Activated naive CD4-positive, alpha-beta T cell treated with anti-CD3 and anti-CD28 coated beads for 36 hours (primary cell): Measurements from ENCODE around the gene SEMA3A. TPM values are rescaled to one million over a fixed set of nuclear protein-coding genes. Genes with fewer than 3 reads are reported as not detected.
"Not testable (repeated sequence)": the region's sequence is repeated elsewhere in the genome, so short reads cannot be mapped to it uniquely, and the experiment has no call there.

ENCODE experiments used
- CTCF ChIA-PET: fragments of 350-600 bp; sonication (Branson Sonifier 250); formaldehyde crosslinking; loops from one replicate; lab custom pipeline; 2021; ENCODE audit warnings: antibody characterized with exemption; lab: Charles Lee
- DNase-seq: peaks from one replicate; pipeline ENCODE4 v3.0.0-alpha.2; 2020
- H3K27ac Mint-ChIP-seq: one replicate; pipeline ENCODE4 v1.8.0; 2021; ENCODE audit warnings: mild to moderate bottlenecking, mixed read lengths
- H3K27me3 Mint-ChIP-seq: one replicate; pipeline ENCODE4 v1.8.0; 2021; ENCODE audit warnings: low read depth, mixed read lengths
- H3K36me3 Mint-ChIP-seq: one replicate; pipeline ENCODE4 v1.8.0; 2021; ENCODE audit warnings: low read depth, mixed read lengths
- H3K4me1 Mint-ChIP-seq: one replicate; pipeline ENCODE4 v1.8.0; 2021; ENCODE audit warnings: low read depth, mixed read lengths
- H3K4me3 Mint-ChIP-seq: one replicate; pipeline ENCODE4 v1.8.0; 2021; ENCODE audit warnings: mild to moderate bottlenecking, moderate library complexity, mixed read lengths
- H3K9me3 Mint-ChIP-seq: one replicate; pipeline ENCODE4 v1.8.0; 2021; ENCODE audit warnings: mixed read lengths
- intact Hi-C: fragments of 100-400 bp; cut with micrococcal nuclease; formaldehyde crosslinking; loops from one replicate; pipeline ENCODE4 v1.15.1; 2023
- total RNA-seq, 2 experiments: library from RNA; stranded (reverse); gene quantifications; one replicate each; pipeline ENCODE4 v1.2.3, GENCODE V29; 2021

SEMA3A gene
- total RNA-seq, 2 experiments from 2014 or later = 2.7 to 3.0 TPM

DNA sequence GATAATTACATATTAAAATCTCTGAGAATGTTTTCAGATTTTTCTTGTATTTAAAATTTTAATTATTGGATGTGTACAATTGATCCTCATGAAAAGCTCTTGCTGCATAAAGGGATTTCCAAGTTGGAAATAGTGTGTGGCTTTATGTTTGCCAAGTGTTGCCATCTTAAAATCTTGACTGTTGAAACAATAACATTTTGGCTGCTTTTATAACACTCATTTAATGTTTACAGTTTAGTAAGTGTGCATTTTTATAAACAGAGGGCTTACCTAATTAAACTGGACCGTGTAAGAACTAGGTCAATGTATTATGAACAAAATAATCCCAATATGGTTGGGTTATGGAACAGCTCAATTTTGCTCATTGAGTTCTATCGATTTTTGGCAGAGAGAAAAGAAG lies 23.9 kb downstream of the SEMA3A start:
- no peak overlapping the region for H3K27ac Mint-ChIP-seq
- H3K4me1 Mint-ChIP-seq = no peaks in the 10 kb centered on the region
- no peak overlapping the region for H3K4me3 Mint-ChIP-seq
- H3K27me3 Mint-ChIP-seq = no peaks in the 10 kb centered on the region
- DNase-seq = no peak
- H3K9me3 Mint-ChIP-seq = no peaks in the 10 kb centered on the region
- CTCF ChIA-PET = no interaction called here
- intact Hi-C loops = no loop called here
- H3K36me3 Mint-ChIP-seq = no peaks in the 10 kb centered on the region

DNA sequence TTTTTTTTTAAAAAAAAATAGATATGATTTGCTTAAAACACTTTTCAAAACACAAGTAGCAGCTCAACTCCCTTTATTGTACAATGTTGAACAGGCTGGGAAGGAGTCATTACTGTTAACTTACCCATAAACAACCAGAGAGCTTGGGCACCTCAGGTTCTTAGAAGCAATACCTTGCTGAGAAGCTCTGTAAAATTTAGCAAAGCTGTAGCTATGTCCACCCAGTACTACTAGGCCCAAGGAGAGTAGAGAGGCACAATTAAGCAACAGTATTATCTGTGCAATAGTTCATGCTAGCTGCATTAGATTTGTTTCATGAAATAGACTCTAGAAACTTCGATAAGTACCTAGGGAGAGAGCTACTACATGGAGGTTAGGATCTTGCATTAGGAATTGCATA lies 32.0 kb downstream of the SEMA3A start:
- Mint-ChIP-seq H3K27me3 (no peaks in the 10 kb centered on the region), H3K4me1 (no peaks in the 10 kb centered on the region), H3K27ac (no peak overlapping the region), H3K36me3 (no peaks in the 10 kb centered on the region), H3K4me3 (no peak overlapping the region), H3K9me3 (no peaks in the 10 kb centered on the region)
- no peak for DNase-seq
- intact Hi-C loops = no loop called here
- CTCF ChIA-PET = no interaction called here

DNA sequence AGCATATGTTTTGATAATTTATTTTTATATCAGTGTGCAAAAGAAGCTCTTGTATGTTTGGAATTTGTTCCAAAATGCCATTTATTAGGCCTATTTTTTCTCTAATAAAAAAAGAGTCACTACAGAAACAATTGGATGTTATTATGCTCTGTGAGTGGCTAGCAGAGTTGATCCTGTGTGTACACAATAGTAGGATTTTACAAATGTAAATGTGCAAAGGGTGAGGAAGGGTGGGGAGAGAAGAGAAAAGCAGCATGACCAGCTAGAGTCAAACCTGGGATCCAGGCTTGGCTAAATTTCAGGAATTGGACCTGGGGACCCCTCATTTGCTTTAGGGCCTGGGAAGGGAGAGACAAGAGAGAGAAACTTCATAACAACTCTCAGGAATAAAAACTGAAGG lies 32.5 kb downstream of the SEMA3A start:
- CTCF ChIA-PET = no interaction called here
- Mint-ChIP-seq H3K36me3 (no peaks in the 10 kb centered on the region), H3K27ac (no peak overlapping the region), H3K27me3 (no peaks in the 10 kb centered on the region), H3K4me1 (no peaks in the 10 kb centered on the region), H3K9me3 (no peaks in the 10 kb centered on the region), H3K4me3 (no peak overlapping the region)
- intact Hi-C loops = no loop called here
- DNase-seq = no peak

DNA sequence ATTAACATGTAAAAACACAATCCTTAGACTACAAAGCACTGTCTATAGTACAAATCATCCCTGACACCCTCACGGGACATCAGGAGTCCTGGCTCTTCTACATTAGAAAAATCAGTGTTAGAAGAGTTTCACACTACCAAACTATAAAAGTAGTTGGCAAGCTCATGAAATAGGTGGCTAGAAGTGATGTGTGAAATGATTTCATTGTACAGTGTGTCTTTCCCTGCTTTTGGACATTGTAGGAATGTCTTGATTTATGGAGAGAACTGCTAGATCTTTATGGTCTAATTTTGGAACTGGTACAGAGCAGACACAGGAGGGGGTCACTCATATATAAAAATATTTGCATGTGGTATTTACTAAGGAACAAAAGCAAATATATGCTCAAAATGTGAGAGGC lies 33.2 kb downstream of the SEMA3A start:
- CTCF ChIA-PET = interaction anchor here (0.6 kb wide), 1 partner anchor 151 kb away, joined by 3 read pairs; no protein-coding TSS in a partner anchor
- Mint-ChIP-seq H3K27me3 (no peaks in the 10 kb centered on the region), H3K27ac (no peak overlapping the region), H3K9me3 (no peaks in the 10 kb centered on the region), H3K36me3 (no peaks in the 10 kb centered on the region), H3K4me3 (no peak overlapping the region), H3K4me1 (no peaks in the 10 kb centered on the region)
- DNase-seq = no peak
- intact Hi-C loops = no loop called here

DNA sequence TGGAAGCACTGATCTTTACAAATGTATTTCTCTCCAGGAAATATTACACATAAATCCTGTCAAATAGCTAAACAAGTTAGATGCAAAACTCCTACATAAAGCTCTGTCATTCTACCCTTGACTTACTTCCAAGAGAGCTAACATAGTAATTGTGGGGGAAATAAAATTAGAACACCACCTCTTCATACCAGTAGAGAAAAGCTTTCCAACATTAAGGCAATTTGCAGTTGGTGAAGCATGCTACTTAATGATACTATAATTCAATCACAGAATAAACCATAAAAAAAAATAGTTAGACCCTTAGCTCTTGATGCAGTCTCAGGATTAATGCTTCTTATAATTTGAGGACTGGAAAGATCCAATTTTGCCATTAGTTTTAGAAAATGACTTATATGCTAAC lies 35.2 kb downstream of the SEMA3A start:
- Mint-ChIP-seq H3K4me3 (no peak overlapping the region), H3K27ac (no peak overlapping the region), H3K4me1 (no peaks in the 10 kb centered on the region), H3K27me3 (no peaks in the 10 kb centered on the region), H3K36me3 (no peaks in the 10 kb centered on the region), H3K9me3 (no peaks in the 10 kb centered on the region)
- intact Hi-C loops = no loop called here
- CTCF ChIA-PET = no interaction called here
- DNase-seq = no peak

DNA sequence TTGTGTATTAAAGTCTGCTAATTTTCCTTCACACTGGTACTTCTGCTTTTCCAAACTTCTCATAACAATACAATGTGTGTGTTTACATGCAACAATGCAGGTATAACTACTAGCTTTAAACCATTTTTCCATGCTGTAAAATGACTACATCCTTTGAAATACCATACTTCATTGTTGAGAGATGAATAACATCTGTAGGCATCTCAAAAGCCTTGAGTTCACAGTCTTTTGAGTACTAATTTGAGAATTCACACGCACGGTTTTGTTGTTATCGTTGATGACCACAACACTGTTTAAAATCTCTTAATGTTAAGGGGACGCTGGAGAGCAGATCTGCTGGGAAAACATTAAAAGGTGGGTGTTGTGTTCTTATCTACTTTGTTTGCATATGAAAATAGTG lies 37.4 kb downstream of the SEMA3A start:
- no peaks in the 10 kb centered on the region for H3K4me1 Mint-ChIP-seq
- intact Hi-C loops = no loop called here
- no peaks in the 10 kb centered on the region for H3K36me3 Mint-ChIP-seq
- no peak overlapping the region for H3K4me3 Mint-ChIP-seq
- H3K27ac Mint-ChIP-seq = no peak overlapping the region
- CTCF ChIA-PET = no interaction called here
- H3K27me3 Mint-ChIP-seq = no peaks in the 10 kb centered on the region
- no peak for DNase-seq
- no peaks in the 10 kb centered on the region for H3K9me3 Mint-ChIP-seq

DNA sequence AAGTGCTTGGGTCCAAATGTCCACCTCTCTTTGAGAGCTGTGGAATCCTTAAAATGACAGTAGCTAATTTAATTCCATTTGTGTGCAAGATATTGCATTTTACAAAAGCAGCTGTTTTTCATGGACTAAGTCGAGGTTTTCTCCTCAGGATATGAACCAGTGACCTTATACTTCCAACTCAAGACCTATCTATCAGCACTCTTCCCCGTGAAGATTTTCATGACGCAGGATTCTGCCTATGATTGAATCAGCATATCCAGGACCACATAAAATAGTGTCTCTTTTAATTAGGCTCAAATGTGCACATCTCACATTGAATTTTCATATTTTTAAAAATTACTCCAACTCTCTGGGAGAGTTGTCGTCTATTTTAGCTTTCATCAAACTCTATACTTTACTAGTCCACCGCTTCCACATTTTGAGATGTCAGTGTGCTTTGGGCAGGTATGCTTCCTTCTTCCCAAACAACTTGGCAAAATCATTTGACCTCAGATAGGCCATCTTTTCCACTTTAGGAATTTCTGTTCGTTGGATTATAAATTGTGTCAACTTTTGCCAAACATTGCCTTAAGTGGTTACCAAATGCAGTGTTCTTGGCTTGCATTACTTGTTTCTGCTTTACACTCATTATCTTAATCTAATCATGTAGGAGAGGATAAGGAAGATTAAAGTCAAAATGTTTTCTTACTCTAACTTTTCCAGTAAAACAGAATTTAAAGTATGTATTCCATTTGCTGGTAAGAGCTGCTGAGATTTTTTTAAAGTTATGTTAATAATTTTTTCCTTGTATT lies 39.4 kb downstream of the SEMA3A start:
- H3K36me3 Mint-ChIP-seq = no peaks in the 10 kb centered on the region

DNA sequence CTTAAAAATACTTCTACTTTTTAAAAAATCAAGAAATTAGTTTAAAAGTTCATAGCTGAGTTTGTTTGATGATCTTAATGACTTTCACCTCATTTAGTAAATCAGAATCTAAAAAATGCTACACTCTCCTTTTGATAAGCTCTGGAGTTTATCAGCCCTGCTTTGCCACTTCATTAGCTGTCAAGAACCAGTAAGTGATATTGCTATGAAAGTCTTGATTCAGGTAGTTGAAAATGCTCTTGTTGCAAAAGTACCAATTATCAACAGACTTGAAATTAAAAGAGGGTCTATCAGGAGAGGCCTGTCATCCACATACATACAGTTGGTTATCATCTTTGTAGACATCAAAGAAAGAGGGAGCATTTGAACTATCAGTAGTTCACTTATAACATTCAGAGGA lies 41.6 kb downstream of the SEMA3A start:
- Mint-ChIP-seq H3K36me3 (no peaks in the 10 kb centered on the region), H3K4me3 (no peak overlapping the region), H3K27ac (no peak overlapping the region), H3K9me3 (no peaks in the 10 kb centered on the region), H3K27me3 (no peaks in the 10 kb centered on the region), H3K4me1 (no peaks in the 10 kb centered on the region)
- intact Hi-C loops = no loop called here
- no peak for DNase-seq
- CTCF ChIA-PET = no interaction called here

More for the DNA sequence above, 39.4 kb downstream of the SEMA3A start:
- Mint-ChIP-seq H3K4me1 (no peaks in the 10 kb centered on the region), H3K27me3 (no peaks in the 10 kb centered on the region), H3K9me3 (no peaks in the 10 kb centered on the region), H3K4me3 (no peak overlapping the region), H3K27ac (no peak overlapping the region)
- CTCF ChIA-PET = no interaction called here
- DNase-seq = no peak
- intact Hi-C loops = no loop called here

DNA sequence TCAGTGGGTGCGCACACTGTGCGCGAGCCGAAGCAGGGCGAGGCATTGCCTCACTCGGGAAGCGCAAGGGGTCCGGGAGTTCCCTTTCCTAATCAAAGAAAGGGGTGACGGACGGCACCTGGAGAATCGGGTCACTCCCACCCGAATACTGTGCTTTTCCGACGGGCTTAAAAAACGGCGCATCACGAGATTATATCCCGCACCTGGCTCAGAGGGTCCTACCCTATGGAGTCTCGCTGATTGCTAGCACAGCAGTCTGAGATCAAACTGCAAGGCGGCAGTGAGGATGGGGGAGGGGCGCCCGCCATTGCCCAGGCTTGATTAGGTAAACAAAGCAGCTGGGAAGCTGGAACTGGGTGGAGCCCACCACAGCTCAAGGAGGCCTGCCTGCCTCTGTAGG lies 44.2 kb downstream of the SEMA3A start:
- DNase-seq, H3K4me3 Mint-ChIP-seq, H3K27ac Mint-ChIP-seq, CTCF ChIA-PET, H3K36me3 Mint-ChIP-seq, intact Hi-C loops, H3K27me3 Mint-ChIP-seq, H3K9me3 Mint-ChIP-seq, H3K4me1 Mint-ChIP-seq: not testable (repeated sequence)

DNA sequence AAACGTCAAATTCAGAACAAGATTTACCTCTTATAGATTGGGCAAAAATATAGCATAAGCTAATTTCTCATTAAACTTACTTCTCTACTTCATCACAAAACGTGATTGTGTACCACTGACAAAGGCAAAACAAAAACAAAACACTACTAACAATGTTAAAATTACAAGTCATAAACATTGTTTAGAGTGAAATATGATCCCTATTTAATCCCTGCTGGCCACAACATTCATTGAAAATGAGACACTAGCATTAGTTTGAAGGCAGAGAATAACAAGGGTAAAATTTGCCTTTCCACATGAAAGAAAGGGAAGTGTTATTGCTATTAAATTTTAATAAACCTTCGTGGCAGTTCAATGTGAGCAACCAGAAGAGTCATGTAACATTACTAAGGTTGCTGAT lies 45.0 kb downstream of the SEMA3A start:
- Mint-ChIP-seq H3K4me1 (no peaks in the 10 kb centered on the region), H3K4me3 (no peak overlapping the region), H3K27ac (no peak overlapping the region), H3K9me3 (no peaks in the 10 kb centered on the region), H3K27me3 (no peaks in the 10 kb centered on the region), H3K36me3 (no peaks in the 10 kb centered on the region)
- no peak for DNase-seq
- CTCF ChIA-PET = interaction anchor here (0.5 kb wide), 1 partner anchor 111 kb away, joined by 3 read pairs; no protein-coding TSS in a partner anchor
- intact Hi-C loops = no loop called here

DNA sequence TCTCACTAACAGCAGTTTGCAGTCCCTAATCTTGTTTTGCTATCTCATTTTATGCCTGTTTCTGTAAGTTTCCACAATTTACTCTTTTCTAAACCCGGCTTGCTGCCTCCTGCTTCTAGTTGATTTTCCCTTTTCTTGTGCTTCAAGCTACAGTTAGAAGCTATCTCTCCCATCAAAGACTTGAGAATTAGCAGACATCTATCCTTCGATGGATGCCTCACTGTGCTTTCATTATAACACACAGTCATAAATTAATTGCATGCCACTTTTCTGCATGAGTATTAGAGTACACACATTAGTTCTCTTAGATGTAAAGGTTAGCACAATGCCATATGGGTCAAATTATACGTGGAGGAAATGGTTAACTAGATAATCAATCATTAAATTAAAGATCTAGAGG lies 48.7 kb downstream of the SEMA3A start:
- no peak overlapping the region for H3K4me3 Mint-ChIP-seq
- no peaks in the 10 kb centered on the region for H3K4me1 Mint-ChIP-seq
- H3K27me3 Mint-ChIP-seq = no peaks in the 10 kb centered on the region
- CTCF ChIA-PET = no interaction called here
- DNase-seq = no peak
- no peaks in the 10 kb centered on the region for H3K36me3 Mint-ChIP-seq
- no peaks in the 10 kb centered on the region for H3K9me3 Mint-ChIP-seq
- intact Hi-C loops = no loop called here
- no peak overlapping the region for H3K27ac Mint-ChIP-seq

DNA sequence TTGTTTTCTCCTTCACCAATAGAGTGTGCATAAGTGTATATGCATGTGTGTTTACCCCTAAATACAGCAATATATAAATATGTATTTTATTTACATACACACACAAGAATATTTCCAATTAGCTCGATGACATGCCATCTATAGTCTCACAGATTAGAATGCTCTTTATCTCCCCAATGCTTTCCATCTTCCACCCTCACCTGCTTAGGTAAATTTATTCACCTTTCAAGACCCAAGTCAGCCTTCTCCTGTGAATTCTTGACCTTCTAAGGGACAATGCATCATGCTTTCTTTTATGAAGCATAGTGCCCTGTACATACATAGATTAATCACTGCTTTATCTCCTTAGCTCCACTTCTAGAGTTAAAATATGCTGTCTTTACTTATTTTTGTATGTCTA lies 49.7 kb downstream of the SEMA3A start:
- intact Hi-C loops = no loop called here
- no peak for DNase-seq
- H3K36me3 Mint-ChIP-seq = no peaks in the 10 kb centered on the region
- no peak overlapping the region for H3K27ac Mint-ChIP-seq
- H3K4me1 Mint-ChIP-seq = no peaks in the 10 kb centered on the region
- no peaks in the 10 kb centered on the region for H3K27me3 Mint-ChIP-seq
- H3K4me3 Mint-ChIP-seq = no peak overlapping the region
- CTCF ChIA-PET = interaction anchor here (1.0 kb wide), 1 partner anchor 8 kb away, joined by 3 read pairs; no protein-coding TSS in a partner anchor
- no peaks in the 10 kb centered on the region for H3K9me3 Mint-ChIP-seq

DNA sequence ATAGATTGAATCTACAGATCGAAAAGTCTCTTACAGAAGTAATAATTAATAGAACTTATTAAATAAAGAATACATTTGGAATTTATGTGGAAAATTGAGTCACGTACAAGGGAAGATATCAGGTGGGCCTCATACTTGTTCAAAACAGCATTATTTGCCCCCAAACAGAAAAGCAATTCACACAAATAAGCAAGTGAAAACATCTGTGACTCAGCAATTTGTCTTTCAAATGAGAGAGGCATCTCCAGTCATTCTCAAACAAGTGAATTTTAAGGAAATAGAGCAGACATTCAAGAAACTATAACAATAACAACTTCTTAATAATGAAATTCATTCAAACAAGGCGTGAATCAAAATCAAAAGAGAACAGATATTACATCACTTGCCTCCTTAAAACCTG lies 50.1 kb downstream of the SEMA3A start:
- no peaks in the 10 kb centered on the region for H3K4me1 Mint-ChIP-seq
- no peak overlapping the region for H3K4me3 Mint-ChIP-seq
- no peaks in the 10 kb centered on the region for H3K27me3 Mint-ChIP-seq
- no peak for DNase-seq
- no peaks in the 10 kb centered on the region for H3K9me3 Mint-ChIP-seq
- H3K27ac Mint-ChIP-seq = no peak overlapping the region
- intact Hi-C loops = no loop called here
- no peaks in the 10 kb centered on the region for H3K36me3 Mint-ChIP-seq
- CTCF ChIA-PET = interaction anchor here (1.0 kb wide), 1 partner anchor 7 kb away, joined by 3 read pairs; no protein-coding TSS in a partner anchor
